ENCODE results near the gene KMT2D.

KMT2D gene

DNA sequence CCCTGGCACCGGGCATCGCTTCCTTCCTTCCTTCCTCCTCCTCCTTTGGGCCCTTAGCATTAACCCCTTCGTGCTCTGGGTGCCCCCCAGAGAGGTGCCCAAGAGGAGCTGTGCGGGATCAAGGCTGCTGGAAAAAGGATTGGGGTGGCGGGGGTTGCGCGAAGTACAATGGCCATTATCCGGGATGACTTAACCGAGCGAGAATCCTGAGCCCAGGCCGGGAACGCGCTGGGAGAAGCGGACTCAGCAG lies 31.2 kb upstream of the KMT2D start:
- H3K27me3 ChIP-seq: peaks cover 85 to 89% (median 85%) of the 10 kb centered on the region in 11 experiments
- H3K36me3 ChIP-seq: peaks cover 10 to 17% (median 14%) of the 10 kb centered on the region in 11 experiments
- no peaks in the 10 kb centered on the region for H3K9me3 ChIP-seq (replicated peaks in 1 of 11)
- no peak overlapping the region for H3K27ac ChIP-seq
- H3K4me3 ChIP-seq: peak overlapping the region; percentile 39 to 67 (median 48)
- peaks cover 45 to 73% (median 60%) of the 10 kb centered on the region in 10 experiments for H3K4me1 ChIP-seq
- H4K20me1 ChIP-seq: peaks cover 9 to 83% (median 78%) of the 10 kb centered on the region in 11 experiments; a peak in 20 of 22 replicates
- TF ChIP-seq Cebpa-rat (IDR thresholded peaks at IDR 0.05): no peak
- H3K4me2 ChIP-seq: peak overlapping the region; percentile 79 to 100 (median 93)
- peak overlapping the region in 5 of 11 experiments; percentile 15 to 50 (median 28); a peak in 5 of 22 replicates for H3K9ac ChIP-seq

DNA sequence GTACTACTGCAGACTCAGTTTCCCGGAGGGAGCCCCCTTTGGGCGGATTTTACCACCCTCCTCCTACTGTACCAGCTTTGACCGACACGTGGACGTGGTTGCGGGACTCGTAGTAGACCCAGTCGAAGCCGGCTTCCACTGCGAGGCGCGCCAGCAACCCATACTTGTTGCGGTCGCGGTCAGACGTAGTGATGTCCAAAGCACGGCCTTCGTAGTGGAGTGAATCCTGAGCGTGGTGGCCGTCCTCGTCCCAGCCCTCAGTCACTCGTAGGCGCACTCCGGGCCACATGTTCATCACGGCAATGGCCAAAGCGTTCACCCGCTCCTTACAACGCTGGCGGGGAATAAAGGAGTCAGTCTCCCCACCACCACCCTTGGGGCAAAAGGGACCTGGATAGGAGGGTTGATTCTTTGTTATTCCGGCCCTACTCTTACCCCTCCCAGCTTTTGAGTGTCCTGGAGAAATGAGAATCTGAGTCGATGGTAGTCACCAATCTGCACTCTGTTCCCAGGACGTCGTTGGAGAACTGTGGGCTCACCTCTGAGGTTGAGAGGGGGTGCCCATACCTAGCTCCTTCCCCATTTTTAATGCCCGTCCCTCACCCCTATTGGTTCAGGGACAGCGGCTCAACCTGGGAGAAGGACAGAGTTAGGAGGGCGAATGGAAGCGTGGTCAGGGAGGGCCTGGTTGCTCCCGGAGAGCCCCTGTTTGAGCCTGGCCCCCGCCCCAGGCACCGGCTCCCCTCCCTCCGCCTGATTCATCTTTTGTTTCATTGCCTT lies 30.7 kb upstream of the KMT2D start:
- H3K4me1 ChIP-seq: peaks cover 45 to 73% (median 60%) of the 10 kb centered on the region in 10 experiments
- peak overlapping the region; percentile 93 to 100 (median 97) for H3K4me2 ChIP-seq
- H3K27ac ChIP-seq: no peak overlapping the region
- H3K4me3 ChIP-seq: peak overlapping the region; percentile 39 to 67 (median 48)
- H3K36me3 ChIP-seq: peaks cover 5 to 12% (median 9%) of the 10 kb centered on the region in 11 experiments
- no peaks in the 10 kb centered on the region for H3K9me3 ChIP-seq (replicated peaks in 1 of 11)
- peaks cover 6 to 78% (median 73%) of the 10 kb centered on the region in 11 experiments; a peak in 20 of 22 replicates for H4K20me1 ChIP-seq
- H3K27me3 ChIP-seq: peaks cover 80 to 85% (median 80%) of the 10 kb centered on the region in 11 experiments
- peak overlapping the region in 2 of 11 experiments; percentile 28 to 50; a peak in 1 of 22 replicates for H3K9ac ChIP-seq
- no peak for TF ChIP-seq Cebpa-rat (IDR thresholded peaks at IDR 0.05)

DNA sequence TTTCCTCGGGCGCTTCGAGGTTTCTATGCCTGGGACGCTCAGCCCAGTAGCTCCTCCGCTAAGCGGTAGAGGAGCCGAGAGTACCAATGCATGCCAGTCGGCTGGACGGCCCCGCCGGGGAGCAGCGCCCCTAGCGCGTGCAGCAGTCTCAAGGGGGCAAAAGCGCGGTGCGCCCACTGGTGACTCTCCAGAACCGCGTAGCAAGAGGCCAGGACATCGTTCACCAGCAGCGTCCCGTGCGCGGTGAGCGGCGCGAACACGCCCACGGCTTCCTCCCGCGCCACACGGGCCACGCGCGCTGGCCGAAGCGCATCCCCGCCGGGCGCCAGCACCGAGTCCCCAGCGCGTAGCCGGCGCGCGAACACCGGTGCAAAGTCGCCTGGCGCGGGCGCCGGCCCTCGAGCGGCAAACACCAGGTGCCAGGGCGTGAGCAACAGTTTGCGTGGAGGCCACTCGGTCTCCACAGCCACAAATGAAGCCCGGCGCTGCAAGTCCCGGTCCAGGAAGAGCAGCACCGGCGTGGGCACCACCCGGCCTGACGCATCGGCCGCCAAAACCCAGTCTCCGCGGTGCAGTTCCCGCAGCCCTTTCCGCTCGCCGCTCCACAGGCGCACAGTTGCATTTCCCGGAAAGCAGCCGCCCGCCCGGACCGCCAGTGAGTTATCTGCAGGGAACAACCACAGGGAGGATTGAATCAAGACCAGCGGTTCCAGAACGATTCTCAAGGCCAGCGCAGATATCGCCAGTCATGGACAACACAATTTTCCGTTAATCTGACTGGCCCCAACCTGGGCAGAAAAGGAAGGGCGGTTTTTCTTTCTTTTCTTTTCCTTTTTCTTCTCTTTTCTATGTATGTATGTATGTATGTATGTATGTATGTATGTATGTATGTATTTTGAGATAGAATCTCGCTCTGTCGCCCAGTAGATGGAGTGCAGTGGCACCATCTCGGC lies 29.5 kb upstream of the KMT2D start:
- peaks cover 0 to 67% (median 64%) of the 10 kb centered on the region in 11 experiments; a peak in 20 of 22 replicates for H4K20me1 ChIP-seq
- H3K4me3 ChIP-seq: peak overlapping the region; percentile 49 to 72 (median 59)
- H3K4me2 ChIP-seq: peak overlapping the region; percentile 93 to 100 (median 97)

GRCh38 chr12:49088932-49089330 lies 28.3 kb upstream of the KMT2D start:
- Histone ChIP-seq H3K27me3 (peaks cover 56 to 62% (median 57%) of the 10 kb centered on the region in 11 experiments), H3K36me3 (no peaks in the 10 kb centered on the region), H4K20me1 (peaks cover 0 to 56% (median 53%) of the 10 kb centered on the region in 11 experiments; a peak in 18 of 22 replicates), H3K4me3 (no peak overlapping the region; a peak in 1 of 20 replicates), H3K9ac (no peak overlapping the region), H3K27ac (no peak overlapping the region), H3K4me1 (peaks cover 38 to 62% (median 50%) of the 10 kb centered on the region in 10 experiments), H3K4me2 (peak overlapping the region in 9 of 11 experiments; percentile 16 to 100 (median 82); a peak in 13 of 22 replicates), H3K9me3 (replicated peaks in 1 of 11) (peaks cover 0 to 6% (median 0%) of the 10 kb centered on the region in 11 experiments; a peak in 3 of 22 replicates)
- no peak for TF ChIP-seq Cebpa-rat (IDR thresholded peaks at IDR 0.05)

More for the DNA sequence above, 29.5 kb upstream of the KMT2D start:
- H3K27me3 ChIP-seq: peaks cover 68 to 74% (median 69%) of the 10 kb centered on the region in 11 experiments
- peaks cover 45 to 73% (median 59%) of the 10 kb centered on the region in 10 experiments for H3K4me1 ChIP-seq
- peaks cover 0 to under 1% (median 0%) of the 10 kb centered on the region in 11 experiments; a peak in 1 of 22 replicates for H3K36me3 ChIP-seq
- no peak for TF ChIP-seq Cebpa-rat (IDR thresholded peaks at IDR 0.05)
- peak overlapping the region in 10 of 11 experiments; percentile 12 to 59 (median 38); a peak in 13 of 22 replicates for H3K9ac ChIP-seq
- no peaks in the 10 kb centered on the region for H3K9me3 ChIP-seq (replicated peaks in 1 of 11)
- H3K27ac ChIP-seq: peak overlapping the region in 1 of 11 experiments; percentile 17; a peak in 1 of 22 replicates

- Histone ChIP-seq H3K27me3 (peaks cover 50 to 56% (median 51%) of the 10 kb centered on the region in 11 experiments), H4K20me1 (peaks cover 0 to 50% (median 47%) of the 10 kb centered on the region in 11 experiments; a peak in 18 of 22 replicates), H3K4me2 (peak overlapping the region; percentile 16 to 100 (median 79); a peak in 21 of 22 replicates), H3K9me3 (replicated peaks in 1 of 11) (peaks cover 0 to 6% (median 0%) of the 10 kb centered on the region in 11 experiments; a peak in 3 of 22 replicates), H3K4me1 (peaks cover 35 to 56% (median 48%) of the 10 kb centered on the region in 10 experiments), H3K9ac (no peak overlapping the region; a peak in 1 of 22 replicates), H3K27ac (no peak overlapping the region), H3K36me3 (no peaks in the 10 kb centered on the region), H3K4me3 (peak overlapping the region in 2 of 10 experiments; percentile 36 to 41; a peak in 4 of 20 replicates)
- TF ChIP-seq Cebpa-rat (IDR thresholded peaks at IDR 0.05): no peak
Observed at GRCh38 chr12:49088150-49088931, 27.7 kb upstream of the KMT2D start.

DNA sequence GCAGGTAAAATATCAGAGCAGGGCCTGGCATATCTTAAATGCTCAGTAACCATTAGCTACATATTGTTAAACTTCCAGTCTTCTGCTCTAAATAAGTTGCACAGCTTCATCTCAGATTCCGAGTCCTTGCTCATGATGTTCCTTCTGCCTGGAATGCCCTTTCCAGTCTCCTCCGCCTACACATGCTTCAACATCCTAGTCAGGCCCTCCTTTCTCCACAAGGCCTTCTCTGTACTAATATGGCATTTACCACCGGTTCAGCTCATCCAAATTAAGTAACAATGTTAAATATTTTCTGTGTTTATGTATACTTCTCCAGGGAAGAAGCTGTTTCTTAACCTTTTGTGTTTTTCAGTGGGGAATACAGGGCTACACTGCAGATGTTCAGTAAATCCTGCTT lies 25.5 kb upstream of the KMT2D start:
- H3K27ac ChIP-seq: no peak overlapping the region
- peaks cover 0 to 28% (median 26%) of the 10 kb centered on the region in 11 experiments; a peak in 16 of 22 replicates for H4K20me1 ChIP-seq
- TF ChIP-seq Cebpa-rat (IDR thresholded peaks at IDR 0.05): no peak
- H3K9me3 ChIP-seq (replicated peaks in 1 of 11): peaks cover 0 to 6% (median 0%) of the 10 kb centered on the region in 11 experiments; a peak in 3 of 22 replicates
- H3K4me2 ChIP-seq: no peak overlapping the region
- no peaks in the 10 kb centered on the region for H3K36me3 ChIP-seq
- H3K4me3 ChIP-seq: no peak overlapping the region
- H3K4me1 ChIP-seq: peaks cover 17 to 37% (median 31%) of the 10 kb centered on the region in 10 experiments
- peaks cover 28 to 34% (median 29%) of the 10 kb centered on the region in 11 experiments for H3K27me3 ChIP-seq
- H3K9ac ChIP-seq: peak overlapping the region in 1 of 11 experiments; percentile 42; a peak in 2 of 22 replicates

GRCh38 chr12:49084438-49084837 lies 23.8 kb upstream of the KMT2D start:
- no peak overlapping the region for H3K4me2 ChIP-seq
- peaks cover 11 to 17% (median 12%) of the 10 kb centered on the region in 11 experiments for H3K27me3 ChIP-seq
- H3K27ac ChIP-seq: no peak overlapping the region
- H3K9me3 ChIP-seq (replicated peaks in 1 of 11): peaks cover 0 to 6% (median 0%) of the 10 kb centered on the region in 11 experiments; a peak in 3 of 22 replicates
- H4K20me1 ChIP-seq: peaks cover 0 to 11% (median 9%) of the 10 kb centered on the region in 11 experiments; a peak in 11 of 22 replicates
- H3K4me1 ChIP-seq: peaks cover under 1 to 21% (median 15%) of the 10 kb centered on the region in 10 experiments; a peak in 16 of 20 replicates
- H3K4me3 ChIP-seq: no peak overlapping the region
- H3K36me3 ChIP-seq: no peaks in the 10 kb centered on the region
- no peak for TF ChIP-seq Cebpa-rat (IDR thresholded peaks at IDR 0.05)
- no peak overlapping the region for H3K9ac ChIP-seq

Measured in BLaER1 treated with 17β-estradiol and CSF1 and Interleukin-3, amounts not matched to agents 10 nM and 100 nM (cell line).